Type B pancreatic cell (in vitro differentiated cells): ENCODE data around the gene CDC42EP3. TPM values are rescaled to one million over a fixed set of nuclear protein-coding genes. Genes with fewer than 3 reads are reported as not detected.
A peak's percentile ranks its signal among the peaks of the same experiment; 100 is the strongest.

ENCODE experiments used
- DNase-seq: peaks from one replicate; pipeline ENCODE4 v3.0.0; 2021; ENCODE audit warnings: mixed read lengths; ENCODE audit not compliant: unreplicated experiment; ENCODE audit errors: extremely low spot score
- H3K27ac Mint-ChIP-seq: 2 replicates; pipeline ENCODE4 v1.8.0; 2021; ENCODE audit warnings: mild to moderate bottlenecking, mixed read lengths
- H3K27me3 Mint-ChIP-seq: 2 replicates; pipeline ENCODE4 v1.8.0; 2021; ENCODE audit warnings: mixed read lengths
- H3K36me3 Mint-ChIP-seq: 2 replicates; pipeline ENCODE4 v1.8.0; 2021; ENCODE audit warnings: mixed read lengths
- H3K4me1 Mint-ChIP-seq: one replicate; pipeline ENCODE4 v1.8.0; 2021; ENCODE audit warnings: mixed read lengths; ENCODE audit not compliant: unreplicated experiment
- H3K4me3 Mint-ChIP-seq: 2 replicates; pipeline ENCODE4 v1.8.0; 2021; ENCODE audit warnings: mild to moderate bottlenecking, mixed read lengths
- H3K9me3 Mint-ChIP-seq: 2 replicates; pipeline ENCODE4 v1.8.0; 2021; ENCODE audit warnings: mixed read lengths
- CTCF ChIP-seq: fragments of 200-600 bp; sonication (generic); conservative IDR thresholded peaks from 2 replicates; pipeline ENCODE4 v1.5.0; 2021; ENCODE audit warnings: antibody characterized with exemption, mild to moderate bottlenecking
- total RNA-seq: library from RNA; stranded (reverse); gene quantifications from 2 replicates; pipeline ENCODE4 v1.2.1, GENCODE V29; 2021; ENCODE audit warnings: low replicate concordance

The CDC42EP3 gene
- total RNA-seq, 1 donor from 2014 or later = 43.7 TPM

- no peak for TF ChIP-seq CTCF
- peaks cover 23% of the 10 kb centered on the region for H3K4me1 Mint-ChIP-seq
- H3K36me3 Mint-ChIP-seq = peaks cover 34% of the 10 kb centered on the region
- H3K27me3 Mint-ChIP-seq = no peaks in the 10 kb centered on the region
- peak overlapping the region; percentile 30 for H3K4me3 Mint-ChIP-seq
- no peak for DNase-seq
- no peak overlapping the region for H3K27ac Mint-ChIP-seq
- no peaks in the 10 kb centered on the region for H3K9me3 Mint-ChIP-seq
Measured at GRCh38 chr2:37663390-37663789, 8.1 kb downstream of the CDC42EP3 start.

GRCh38 chr2:37659723-37660122 is 11.7 kb downstream of the CDC42EP3 start:
- Mint-ChIP-seq H3K27me3 (no peaks in the 10 kb centered on the region), H3K36me3 (peaks cover 53% of the 10 kb centered on the region), H3K27ac (no peak overlapping the region), H3K4me3 (no peak overlapping the region), H3K9me3 (no peaks in the 10 kb centered on the region), H3K4me1 (peaks cover 41% of the 10 kb centered on the region)
- DNase-seq = no peak
- no peak for TF ChIP-seq CTCF

- Mint-ChIP-seq H3K27me3 (no peaks in the 10 kb centered on the region), H3K27ac (peak overlapping the region; percentile 59), H3K4me3 (peak overlapping the region; percentile 5), H3K4me1 (peaks cover 44% of the 10 kb centered on the region), H3K9me3 (no peaks in the 10 kb centered on the region), H3K36me3 (peaks cover 53% of the 10 kb centered on the region)
- no peak for DNase-seq
- TF ChIP-seq CTCF = no peak
Measured at GRCh38 chr2:37658682-37659081, 12.8 kb downstream of the CDC42EP3 start.

GRCh38 chr2:37657471-37657870 is 14.0 kb downstream of the CDC42EP3 start:
- Mint-ChIP-seq H3K4me1 (peaks cover 51% of the 10 kb centered on the region), H3K27me3 (no peaks in the 10 kb centered on the region), H3K9me3 (no peaks in the 10 kb centered on the region), H3K4me3 (no peak overlapping the region), H3K27ac (no peak overlapping the region), H3K36me3 (peaks cover 55% of the 10 kb centered on the region)
- no peak for TF ChIP-seq CTCF
- DNase-seq = no peak

GRCh38 chr2:37656512-37657423 is 14.7 kb downstream of the CDC42EP3 start:
- Mint-ChIP-seq H3K36me3 (peaks cover 53% of the 10 kb centered on the region), H3K9me3 (no peaks in the 10 kb centered on the region), H3K27ac (peak overlapping the region; percentile 42), H3K4me1 (peaks cover 52% of the 10 kb centered on the region), H3K27me3 (no peaks in the 10 kb centered on the region), H3K4me3 (peak overlapping the region; percentile 8)
- TF ChIP-seq CTCF = no peak
- no peak for DNase-seq
